T-helper 17 cell (primary cell): ENCODE measurements around the gene CCDC102A. TPM values are rescaled to one million over a fixed set of nuclear protein-coding genes. Genes with fewer than 3 reads are reported as not detected.

Experiments used
- ATAC-seq: fragments of 150-1000 bp; cut with Tn5 transposase; 2 replicates; pipeline ENCODE4 v1.10.0; 2021; ENCODE audit warnings: mild to moderate bottlenecking, moderate library complexity
- DNase-seq, 3 donors: peaks; one replicate each; pipeline versions ENCODE4 v3.0.0 to v3.0.0-alpha.2; 2020 to 2021
- H3K9me3 ChIP-seq: one replicate; pipeline ENCODE4 v1.7.0; 2013; ENCODE audit warnings: low read length, mild to moderate bottlenecking; ENCODE audit not compliant: control insufficient read depth, poor library complexity, severe bottlenecking
- H3K27ac Mint-ChIP-seq: one replicate; pipeline ENCODE4 v1.8.0; 2022; ENCODE audit warnings: mild to moderate bottlenecking, moderate library complexity, mixed read lengths
- H3K27me3 Mint-ChIP-seq: one replicate; pipeline ENCODE4 v1.8.0; 2022; ENCODE audit warnings: mixed read lengths
- H3K36me3 Mint-ChIP-seq: one replicate; pipeline ENCODE4 v1.8.0; 2022; ENCODE audit warnings: low read depth, mixed read lengths
- H3K4me1 Mint-ChIP-seq: one replicate; pipeline ENCODE4 v1.8.0; 2022; ENCODE audit warnings: mild to moderate bottlenecking, mixed read lengths
- H3K4me3 Mint-ChIP-seq: one replicate; pipeline ENCODE4 v1.8.0; 2022; ENCODE audit warnings: mild to moderate bottlenecking, moderate library complexity, mixed read lengths
- total RNA-seq, 4 donors: library from RNA in 2 of 4; stranded (reverse) in 2 of 4; gene quantifications; one replicate each; pipeline ENCODE4 v1.2.3 and lab custom pipeline; 2022 to 2026

Gene CCDC102A
- total RNA-seq, 2 donors from 2014 or later: 3.1 to 4.9 TPM

DNA sequence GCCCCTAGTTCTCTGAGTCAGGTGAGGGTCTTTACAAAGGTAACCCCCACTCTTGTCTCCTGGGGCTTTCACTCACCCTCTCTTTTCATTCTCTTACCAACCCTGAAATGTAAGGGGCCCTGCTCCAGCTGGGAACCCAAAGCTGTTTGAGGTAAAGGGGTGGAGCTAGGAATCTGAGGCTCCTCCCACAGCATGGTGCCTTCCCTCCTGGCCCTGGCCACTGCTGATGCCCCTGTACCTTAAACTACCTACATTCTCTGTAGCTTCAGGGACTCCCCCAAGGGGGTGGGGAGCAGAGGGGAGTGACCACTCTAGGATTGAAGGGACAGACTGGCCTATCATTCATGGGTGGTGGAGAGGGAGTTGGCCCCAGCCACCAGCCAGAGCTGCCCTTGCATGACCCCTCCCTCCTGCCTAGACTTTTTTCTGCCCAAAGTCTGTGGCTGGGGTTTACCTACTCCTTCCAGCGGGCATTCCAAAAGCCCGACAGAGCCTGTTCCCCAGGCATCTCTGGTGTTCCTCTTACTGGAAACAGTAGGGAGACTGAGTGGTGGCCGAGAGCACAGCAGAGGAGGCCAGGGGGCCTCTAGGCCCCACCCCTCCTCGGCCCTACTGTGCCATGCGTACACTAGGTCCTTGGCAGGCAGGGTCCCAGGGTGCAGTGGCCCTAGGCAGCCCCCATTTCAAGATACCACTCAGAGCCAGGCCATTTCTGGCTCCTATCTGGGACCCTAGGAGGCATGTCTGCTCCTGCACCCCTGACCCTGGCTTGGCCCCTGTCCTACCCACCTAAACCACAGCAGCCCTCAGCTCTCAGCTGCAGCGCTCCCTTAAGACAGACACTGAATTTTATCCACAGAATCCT, 59.6 kb downstream of the CCDC102A start:
- ATAC-seq: no peak
- no peaks in the 10 kb centered on the region for H3K9me3 ChIP-seq
- Mint-ChIP-seq H3K27ac (no peak overlapping the region), H3K4me3 (peak overlapping the region; percentile 59), H3K36me3 (no peaks in the 10 kb centered on the region), H3K27me3 (no peaks in the 10 kb centered on the region), H3K4me1 (peaks cover 12% of the 10 kb centered on the region)
- no peak for DNase-seq

DNA sequence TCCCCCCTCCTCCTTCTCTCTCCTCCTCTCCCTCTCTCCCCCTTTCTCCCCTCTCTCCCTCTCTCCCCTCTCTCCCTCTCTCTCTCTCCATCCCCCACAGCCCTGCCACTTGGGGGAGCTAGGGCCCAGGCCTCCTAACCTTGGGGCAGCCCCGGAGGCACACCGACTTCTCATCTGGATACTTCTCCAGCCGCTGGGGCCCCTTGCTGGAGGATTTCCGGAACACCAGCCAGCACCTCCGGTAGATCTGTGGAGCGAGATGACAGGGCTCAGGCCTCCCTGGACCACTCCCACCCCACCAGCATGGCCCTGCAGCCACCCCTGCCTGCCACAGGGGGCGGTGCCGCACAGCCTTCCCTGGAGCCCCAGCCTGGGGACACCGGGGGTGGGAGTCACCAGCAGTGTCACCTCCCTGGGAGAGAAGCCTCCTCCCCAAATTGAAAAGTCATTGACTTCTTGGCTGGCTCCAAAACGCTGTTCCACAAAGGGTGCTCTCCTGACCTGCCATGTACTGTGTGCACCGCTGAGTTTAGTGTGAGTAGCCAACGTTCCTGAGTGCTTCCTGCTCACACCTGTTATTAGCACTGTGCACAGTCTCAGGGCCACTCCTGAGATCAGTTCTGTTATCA, 60.5 kb downstream of the CCDC102A start:
- Mint-ChIP-seq H3K4me1 (peaks cover 12% of the 10 kb centered on the region), H3K27ac (no peak overlapping the region), H3K4me3 (peak overlapping the region; percentile 36), H3K36me3 (no peaks in the 10 kb centered on the region), H3K27me3 (no peaks in the 10 kb centered on the region)
- no peaks in the 10 kb centered on the region for H3K9me3 ChIP-seq
- peak; percentile 58 to 69 (median 59) for DNase-seq
- ATAC-seq: peak; percentile 97

GRCh38 chr16:57474671-57475661, 61.4 kb downstream of the CCDC102A start:
- H3K27ac Mint-ChIP-seq: no peak overlapping the region
- no peak for ATAC-seq
- peaks cover 2% of the 10 kb centered on the region for H3K36me3 Mint-ChIP-seq
- no peaks in the 10 kb centered on the region for H3K9me3 ChIP-seq
- peaks cover 12% of the 10 kb centered on the region for H3K4me1 Mint-ChIP-seq
- DNase-seq: no peak
- no peak overlapping the region for H3K4me3 Mint-ChIP-seq
- no peaks in the 10 kb centered on the region for H3K27me3 Mint-ChIP-seq

DNA sequence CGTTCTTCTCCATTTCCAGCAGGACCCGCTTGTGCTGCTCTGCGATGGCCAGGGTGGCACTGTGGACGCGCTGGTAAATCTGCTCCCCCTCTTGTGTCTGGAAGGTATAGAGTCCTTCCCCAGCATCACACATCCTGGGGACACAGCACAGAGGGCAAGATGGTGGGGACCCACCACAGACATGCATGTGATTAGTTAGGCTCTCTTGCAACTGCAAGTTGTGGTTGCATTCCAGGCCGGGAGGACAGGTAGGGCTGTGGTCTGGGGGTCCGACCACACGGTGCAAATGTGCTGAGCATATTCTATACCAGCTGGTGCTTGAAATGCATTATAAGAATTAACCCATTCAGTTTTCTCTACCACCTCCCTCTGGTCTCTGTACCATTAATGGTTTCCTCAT, 62.5 kb downstream of the CCDC102A start:
- Mint-ChIP-seq H3K27me3 (no peaks in the 10 kb centered on the region), H3K27ac (no peak overlapping the region), H3K4me1 (peaks cover 9% of the 10 kb centered on the region), H3K4me3 (no peak overlapping the region), H3K36me3 (peaks cover 4% of the 10 kb centered on the region)
- no peaks in the 10 kb centered on the region for H3K9me3 ChIP-seq
- no peak for DNase-seq
- ATAC-seq: no peak

- no peaks in the 10 kb centered on the region for H3K9me3 ChIP-seq
- no peak for ATAC-seq
- Mint-ChIP-seq H3K36me3 (peaks cover 4% of the 10 kb centered on the region), H3K4me3 (no peak overlapping the region), H3K27ac (no peak overlapping the region), H3K27me3 (no peaks in the 10 kb centered on the region), H3K4me1 (peaks cover 11% of the 10 kb centered on the region)
- no peak for DNase-seq
Measured at GRCh38 chr16:57473176-57473840, 63.1 kb downstream of the CCDC102A start.

DNA sequence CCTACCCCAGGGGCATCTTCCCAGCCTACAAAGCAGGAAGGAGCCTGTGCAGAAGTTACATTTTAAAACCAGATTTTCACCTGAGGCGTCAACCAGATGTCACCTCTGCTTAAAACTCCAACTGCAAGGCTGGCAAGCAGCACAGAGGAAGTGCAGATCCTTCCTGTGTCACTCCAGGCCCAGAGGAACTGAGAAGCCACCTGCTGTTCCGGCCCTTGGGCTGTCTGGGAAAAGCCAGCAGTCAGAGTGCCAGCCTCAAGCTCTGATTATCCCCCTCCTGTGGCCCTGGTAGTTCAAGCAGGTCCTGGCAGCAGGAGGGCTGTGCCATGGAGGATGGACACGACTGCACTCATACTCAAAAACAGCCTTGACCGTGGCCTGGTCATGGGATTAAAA, 63.7 kb downstream of the CCDC102A start:
- Mint-ChIP-seq H3K27me3 (no peaks in the 10 kb centered on the region), H3K4me1 (peaks cover 11% of the 10 kb centered on the region), H3K4me3 (no peak overlapping the region), H3K36me3 (peaks cover 4% of the 10 kb centered on the region), H3K27ac (peak overlapping the region; percentile 78)
- no peak for ATAC-seq
- no peak for DNase-seq
- no peaks in the 10 kb centered on the region for H3K9me3 ChIP-seq

DNA sequence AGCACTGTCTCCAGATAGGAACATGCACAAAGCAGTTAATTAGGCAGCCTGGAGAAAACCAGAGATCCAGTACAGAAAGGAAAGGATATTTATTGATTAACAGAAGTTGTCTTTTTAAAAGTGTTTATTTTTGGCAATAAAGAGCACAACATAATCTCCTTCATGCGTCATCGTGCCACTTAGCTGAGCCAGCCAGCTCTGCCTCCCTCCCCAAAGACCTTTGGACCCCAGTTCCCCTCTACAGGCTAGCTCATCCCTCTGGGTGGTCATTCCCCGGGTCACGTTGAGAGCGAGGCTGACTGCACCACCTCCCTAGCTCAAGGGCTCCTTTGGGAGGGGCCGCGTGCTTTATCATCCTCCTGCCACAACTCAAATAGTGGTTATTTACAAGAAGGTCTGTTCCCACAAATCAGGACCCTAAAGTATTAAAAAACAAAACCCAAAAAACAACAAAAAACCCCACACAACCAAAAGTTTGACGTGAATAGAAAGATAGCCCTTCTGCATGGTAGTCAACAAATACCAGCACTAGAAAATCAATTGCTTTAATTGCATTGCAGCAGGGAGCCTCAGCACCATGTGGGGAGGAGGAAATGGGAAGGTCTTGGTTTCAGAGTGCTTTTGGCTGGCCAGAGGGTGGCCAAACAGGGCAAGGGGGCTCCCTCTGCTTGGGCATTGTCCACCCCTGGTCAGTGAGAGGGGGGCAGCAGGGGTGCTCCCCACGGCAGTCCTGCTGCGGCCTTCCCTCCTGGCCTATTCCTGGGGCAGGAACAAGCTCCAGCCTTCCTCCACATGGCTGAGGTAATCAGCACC, 64.3 kb downstream of the CCDC102A start:
- DNase-seq (no peak), ATAC-seq (no peak)
- Mint-ChIP-seq H3K27ac (peak overlapping the region; percentile 78), H3K36me3 (peaks cover 4% of the 10 kb centered on the region), H3K27me3 (no peaks in the 10 kb centered on the region), H3K4me1 (peaks cover 11% of the 10 kb centered on the region), H3K4me3 (no peak overlapping the region)
- H3K9me3 ChIP-seq: no peaks in the 10 kb centered on the region

- Mint-ChIP-seq H3K4me1 (peaks cover 9% of the 10 kb centered on the region), H3K4me3 (no peak overlapping the region), H3K27me3 (no peaks in the 10 kb centered on the region), H3K36me3 (peaks cover 4% of the 10 kb centered on the region), H3K27ac (no peak overlapping the region)
- no peak for ATAC-seq
- no peak for DNase-seq
- no peaks in the 10 kb centered on the region for H3K9me3 ChIP-seq
Measured at GRCh38 chr16:57471209-57471608, 65.2 kb downstream of the CCDC102A start.

GRCh38 chr16:57470711-57471110, 65.7 kb downstream of the CCDC102A start:
- DNase-seq: no peak
- peaks cover 11% of the 10 kb centered on the region for H3K4me1 Mint-ChIP-seq

DNA sequence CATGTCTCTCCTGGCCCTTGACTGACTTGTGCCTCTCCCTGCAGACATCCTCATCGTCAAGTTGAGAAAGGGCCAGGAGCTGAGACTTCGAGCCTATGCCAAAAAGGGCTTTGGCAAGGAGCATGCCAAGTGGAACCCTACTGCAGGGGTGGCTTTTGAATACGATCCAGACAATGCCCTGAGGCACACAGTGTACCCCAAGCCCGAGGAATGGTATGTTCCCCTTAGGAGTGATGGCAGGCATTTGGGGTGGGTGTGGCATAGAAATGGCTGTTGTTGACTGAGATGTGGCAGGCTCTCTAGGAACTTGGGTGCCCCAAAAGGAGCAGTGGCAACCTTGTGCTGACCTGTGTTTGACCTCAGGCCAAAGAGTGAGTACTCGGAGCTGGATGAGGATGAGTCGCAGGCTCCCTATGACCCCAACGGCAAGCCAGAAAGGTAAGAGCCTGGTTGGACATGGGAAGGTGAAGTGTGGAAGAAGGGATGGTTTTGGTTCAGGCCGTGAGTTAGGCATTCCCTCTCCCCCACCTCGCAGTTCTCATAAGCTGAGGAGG, 66.4 kb downstream of the CCDC102A start:
- H3K27ac Mint-ChIP-seq: no peak overlapping the region
- H3K4me3 Mint-ChIP-seq: no peak overlapping the region
- H3K9me3 ChIP-seq: no peaks in the 10 kb centered on the region
- peaks cover 6% of the 10 kb centered on the region for H3K36me3 Mint-ChIP-seq
- ATAC-seq (no peak), DNase-seq (no peak)
- no peaks in the 10 kb centered on the region for H3K27me3 Mint-ChIP-seq
- H3K4me1 Mint-ChIP-seq: peaks cover 12% of the 10 kb centered on the region

More at GRCh38 chr16:57470711-57471110, 65.7 kb downstream of the CCDC102A start:
- no peaks in the 10 kb centered on the region for H3K9me3 ChIP-seq
- no peak overlapping the region for H3K27ac Mint-ChIP-seq
- no peak overlapping the region for H3K4me3 Mint-ChIP-seq
- ATAC-seq: no peak
- H3K27me3 Mint-ChIP-seq: no peaks in the 10 kb centered on the region
- H3K36me3 Mint-ChIP-seq: peaks cover 6% of the 10 kb centered on the region

DNA sequence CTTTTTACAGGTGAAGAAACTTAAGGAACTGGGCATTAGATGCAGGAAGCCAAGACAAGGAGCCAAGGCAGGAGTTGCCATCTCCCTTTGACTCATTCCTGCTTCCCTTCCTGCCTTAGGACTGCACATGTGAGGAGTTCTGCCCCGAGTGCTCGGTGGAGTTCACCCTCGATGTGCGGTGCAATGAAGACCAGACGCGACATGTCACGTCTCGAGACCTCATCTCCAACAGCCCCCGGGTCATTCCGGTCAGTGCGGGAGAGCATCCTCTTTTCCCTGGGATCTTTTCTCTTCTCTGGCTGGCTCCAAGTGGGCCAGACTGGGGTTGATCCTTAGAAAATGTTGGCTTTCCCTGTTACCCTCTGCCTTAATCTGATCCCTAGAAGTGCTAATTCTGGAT, 67.3 kb downstream of the CCDC102A start:
- DNase-seq: no peak
- Mint-ChIP-seq H3K36me3 (peaks cover 8% of the 10 kb centered on the region), H3K4me1 (peaks cover 19% of the 10 kb centered on the region)

GRCh38 chr16:57468346-57468745, 68.0 kb downstream of the CCDC102A start:
- Mint-ChIP-seq H3K36me3 (peaks cover 8% of the 10 kb centered on the region), H3K27me3 (no peaks in the 10 kb centered on the region), H3K27ac (peak overlapping the region; percentile 73), H3K4me3 (no peak overlapping the region), H3K4me1 (peaks cover 23% of the 10 kb centered on the region)
- DNase-seq (no peak), ATAC-seq (no peak)
- no peaks in the 10 kb centered on the region for H3K9me3 ChIP-seq

More for the DNA sequence above, 67.3 kb downstream of the CCDC102A start:
- no peak overlapping the region for H3K4me3 Mint-ChIP-seq
- H3K27ac Mint-ChIP-seq: no peak overlapping the region
- H3K27me3 Mint-ChIP-seq: no peaks in the 10 kb centered on the region
- H3K9me3 ChIP-seq: no peaks in the 10 kb centered on the region
- ATAC-seq: no peak
